Testis (tissue), 2 donors: Measurements from ENCODE around the gene GUCD1.
"Not testable (repeated sequence)": the region's sequence is repeated elsewhere in the genome, so short reads cannot be mapped to it uniquely, and the experiment has no call there.

Experiments
- CTCF ChIP-seq, 3 experiments: fragments of 450-650 bp in 2 of 3; fragments of 200-600 bp in 1 of 3; sonication (generic) in 1 of 3; IDR thresholded peaks; one replicate each; pipeline ENCODE4 v1.5.1; 2016 to 2019; ENCODE audit warnings: antibody characterized with exemption in 3 of 3, mild to moderate bottlenecking in 2 of 3, moderate library complexity in 1 of 3
- POLR2A ChIP-seq: fragments of 450-650 bp; IDR thresholded peaks from one replicate; pipeline ENCODE4 v1.6.1; 2017; ENCODE audit warnings: antibody characterized with exemption, mild to moderate bottlenecking, moderate library complexity

GRCh38 chr22:24602105-24602749 is 47.3 kb upstream of the GUCD1 start:
- not testable (repeated sequence) for TF ChIP-seq POLR2A; CTCF (IDR thresholded peaks at IDR 0.05)
